HepG2 (cell line): ENCODE measurements around the gene EIF3J. TPM values are rescaled to one million over a fixed set of nuclear protein-coding genes. Genes with fewer than 3 reads are reported as not detected.

Experiments
- ATAC-seq: fragments of 200-7000 bp; cut with Tn5 transposase; 3 replicates; pipeline ENCODE4 v1.9.1; 2020; ENCODE audit warnings: mild to moderate bottlenecking, moderate library complexity
- BruUV-seq: library from RNA; stranded (reverse); fragments of 400-500 nt; replicated peaks from 2 replicates; lab custom pipeline; 2021; lab: Mats Ljungman, UMichigan
- CTCF ChIA-PET: fragments of 300-600 bp; formaldehyde crosslinking; extraction: SDS; loops from one replicate; lab custom pipeline; 2021; ENCODE audit warnings: low total read pairs, inconsistent platforms, low intra/inter-chr PET ratio; lab: Yijun Ruan, JAX
- POLR2A ChIA-PET: fragments of 350-600 bp; sonication (Branson Sonifier 250); formaldehyde crosslinking; loops from one replicate; lab custom pipeline; 2020; ENCODE audit warnings: antibody characterized with exemption, inconsistent platforms; lab: Yijun Ruan, JAX
- DNase-seq: peaks from one replicate; pipeline ENCODE4 v3.0.0-alpha.2; 2015; ENCODE audit warnings: low spot score
- FAIRE-seq: peaks from 3 replicates; lab custom pipeline; 2011; peaks lifted over from hg19 to GRCh38; lab: Jason Lieb, UNC
- H2AFZ ChIP-seq: one replicate; pipeline ENCODE4 v1.6.1; 2011; ENCODE audit warnings: low read length, inconsistent platforms
- H3K27ac ChIP-seq: fragments of 300-600 bp; 3 replicates; pipeline ENCODE4 v1.8.0; 2011; ENCODE audit warnings: mixed run types, mild to moderate bottlenecking, mixed read lengths, low read length, inconsistent platforms; ENCODE audit not compliant: insufficient read depth; ENCODE audit errors: extremely low read length
- H3K27me3 ChIP-seq, 2 experiments: fragments of 200-600 bp in 1 of 2; 2 replicates in 1 of 2; 3 replicates in 1 of 2; pipeline versions ENCODE4 v1.6.0 to v1.8.0; 2011; ENCODE audit warnings: low read length in 2 of 2, mild to moderate bottlenecking in 2 of 2, moderate library complexity in 2 of 2, inconsistent platforms in 1 of 2; ENCODE audit not compliant: insufficient read depth in 2 of 2, control insufficient read depth in 1 of 2
- H3K36me3 ChIP-seq, 2 experiments: fragments of 200-600 bp in 1 of 2; replicated peaks in 1 of 2; 2 replicates in 1 of 2; 3 replicates in 1 of 2; pipeline versions ENCODE4 v1.5.1 to v1.8.0; 2011; ENCODE audit warnings: low read length in 2 of 2, inconsistent platforms in 1 of 2; ENCODE audit not compliant: insufficient read depth in 2 of 2, control insufficient read depth in 1 of 2
- H3K4me1 ChIP-seq: 2 replicates; pipeline ENCODE4 v1.5.1; 2012; ENCODE audit warnings: low read length, inconsistent platforms; ENCODE audit not compliant: insufficient read depth
- H3K4me2 ChIP-seq: 2 replicates; pipeline ENCODE4 v1.6.0; 2011; ENCODE audit warnings: low read depth, low read length, inconsistent platforms
- H3K4me3 ChIP-seq, 3 experiments: fragments of 200-600 bp in 1 of 3; sonication (generic), shearing (Covaris generic) in 1 of 3; replicated peaks in 1 of 3; 2 replicates each; pipeline ENCODE4 v1.5.1; 2011 to 2016; ENCODE audit warnings: low read length in 3 of 3, inconsistent platforms in 2 of 3, low read depth in 2 of 3, mild to moderate bottlenecking in 2 of 3, control low read depth in 1 of 3, mixed read lengths in 1 of 3; ENCODE audit not compliant: insufficient read depth in 1 of 3
- H3K79me2 ChIP-seq: one replicate; pipeline ENCODE4 v1.6.1; 2011; ENCODE audit warnings: low read length, inconsistent platforms; ENCODE audit not compliant: insufficient read depth
- H3K9ac ChIP-seq: 2 replicates; pipeline ENCODE4 v1.6.0; 2011; ENCODE audit warnings: mild to moderate bottlenecking, low read depth, low read length, inconsistent platforms; ENCODE audit not compliant: insufficient read depth
- H3K9me3 ChIP-seq: 2 replicates; pipeline ENCODE4 v1.5.1; 2012; ENCODE audit warnings: mild to moderate bottlenecking, low read length
- H4K20me1 ChIP-seq: 2 replicates; pipeline ENCODE4 v1.6.0; 2011; ENCODE audit warnings: inconsistent platforms, mild to moderate bottlenecking, low read length, moderate library complexity; ENCODE audit not compliant: insufficient read depth
- CHD4 ChIP-seq: fragments of 200-600 bp; sonication (generic); IDR thresholded peaks from 2 replicates; pipeline ENCODE4 v1.7.0; 2017; ENCODE audit warnings: mild to moderate bottlenecking, low read length, borderline replicate concordance
- ERF ChIP-seq: IDR thresholded peaks from 2 replicates; pipeline ENCODE4 v1.6.1; 2018; ENCODE audit warnings: missing biosample characterization, missing genetic modification reagents
- GABPA ChIP-seq, 2 experiments: IDR thresholded peaks; 2 replicates each; pipeline ENCODE4 v1.6.1; 2011 to 2016; ENCODE audit warnings: low read depth in 2 of 2, low read length in 1 of 2, missing biosample characterization in 1 of 2, missing genetic modification characterization in 1 of 2
- KDM5B ChIP-seq: sonication (generic); formaldehyde crosslinking; IDR thresholded peaks from 2 replicates; pipeline ENCODE4 v1.4.0; 2020; ENCODE audit warnings: missing genetic modification reagents, mild to moderate bottlenecking, borderline replicate concordance
- MIXL1 ChIP-seq: IDR thresholded peaks from 2 replicates; pipeline ENCODE4 v1.6.1; 2016
- NKX3-1 ChIP-seq: sonication (generic); formaldehyde crosslinking; IDR thresholded peaks from 2 replicates; pipeline ENCODE4 v1.5.0; 2020; ENCODE audit warnings: missing genetic modification reagents
- SP140L ChIP-seq: sonication (generic); formaldehyde crosslinking; IDR thresholded peaks from 2 replicates; pipeline ENCODE4 v1.4.0; 2020; ENCODE audit warnings: missing genetic modification reagents, borderline replicate concordance
- YEATS2 ChIP-seq: sonication (generic); formaldehyde crosslinking; IDR thresholded peaks from 2 replicates; pipeline ENCODE4 v1.4.0; 2020; ENCODE audit warnings: missing genetic modification reagents, borderline replicate concordance
- ZMYM3 ChIP-seq: sonication (generic); formaldehyde crosslinking; IDR thresholded peaks from 2 replicates; pipeline ENCODE4 v1.5.1; 2020; ENCODE audit warnings: mild to moderate bottlenecking, missing genetic modification reagents
- ZNF33A ChIP-seq: sonication (generic); formaldehyde crosslinking; IDR thresholded peaks from 2 replicates; pipeline ENCODE4 v1.5.1; 2020; ENCODE audit warnings: missing genetic modification reagents, mild to moderate bottlenecking, moderate library complexity, borderline replicate concordance
- ZNF367 ChIP-seq: sonication (generic); formaldehyde crosslinking; IDR thresholded peaks from 2 replicates; pipeline ENCODE4 v1.4.0; 2020; ENCODE audit warnings: missing genetic modification reagents, borderline replicate concordance
- ZNF552 ChIP-seq: sonication (generic); formaldehyde crosslinking; IDR thresholded peaks from 2 replicates; pipeline ENCODE4 v1.9.0; 2022; ENCODE audit warnings: missing genetic modification reagents, mild to moderate bottlenecking, borderline replicate concordance
- ZNF567 ChIP-seq: sonication (generic); formaldehyde crosslinking; IDR thresholded peaks from 2 replicates; pipeline ENCODE4 v1.8.1; 2023; ENCODE audit warnings: mild to moderate bottlenecking, missing genetic modification reagents, borderline replicate concordance
- ZNF598 ChIP-seq: sonication (generic); formaldehyde crosslinking; IDR thresholded peaks from 2 replicates; pipeline ENCODE4 v1.5.1; 2020; ENCODE audit warnings: mild to moderate bottlenecking, missing genetic modification reagents, borderline replicate concordance
- ZNF619 ChIP-seq: sonication (generic); formaldehyde crosslinking; IDR thresholded peaks from 2 replicates; pipeline ENCODE4 v1.4.0; 2020; ENCODE audit warnings: mild to moderate bottlenecking, missing genetic modification reagents
- ZNF629 ChIP-seq: sonication (generic); formaldehyde crosslinking; conservative IDR thresholded peaks from 2 replicates; pipeline ENCODE4 v1.5.0; 2020; ENCODE audit warnings: missing genetic modification reagents
- ZNF644 ChIP-seq: IDR thresholded peaks from 2 replicates; pipeline ENCODE4 v1.6.1; 2016; ENCODE audit warnings: low read depth
- WGBS: methylation state at CpG from one replicate; pipeline ENCODE4 v1.1.6; 2017; ENCODE audit warnings: low lambda C conversion rate; 5-methylcytosine and 5-hydroxymethylcytosine counted together
- in situ Hi-C: cut with HindIII; loops from 2 replicates; pipeline ENCODE4 v1.10.0; 2017; ENCODE audit warnings: low pct_unique_long_range_greater_than_20kb; ENCODE audit not compliant: extremely low pct_ligation_motif_present
- intact Hi-C: fragments of 100-400 bp; cut with micrococcal nuclease; formaldehyde crosslinking; loops from one replicate; pipeline ENCODE4 v1.10.0; 2022; ENCODE audit not compliant: unreplicated experiment
- polyA plus RNA-seq, 8 experiments: library from polyadenylated mRNA; depleted of rRNA in 3 of 8; stranded (reverse) in 7 of 8; unstranded in 1 of 8; fragments of >200 nt; fragmentation: Illumina TruSeq in 4 of 8; extraction: Trizol in 4 of 8; gene quantifications; 2 replicates each; pipeline versions ENCODE4 v1.2.1 to v1.2.3, GENCODE V29; 2011 to 2016; ENCODE audit warnings: low read depth in 4 of 8, missing spikeins in 1 of 8, mixed read lengths in 1 of 8; ENCODE audit not compliant: insufficient read depth in 1 of 8
- total RNA-seq, 5 experiments: library from RNA; depleted of rRNA; stranded (reverse); fragments of >200 nt; fragmentation: Illumina TruSeq; extraction: Trizol; gene quantifications; 2 replicates each; pipeline ENCODE4 v1.2.3, GENCODE V29; 2016; ENCODE audit warnings: low read depth in 1 of 5
- TF ChIP-seq, protein P1 (sequence below): sonication (generic); formaldehyde crosslinking; IDR thresholded peaks from 2 replicates; pipeline ENCODE4 v1.4.0; 2020; ENCODE audit warnings: mild to moderate bottlenecking, missing genetic modification reagents
- TF ChIP-seq, protein P2 (sequence below): sonication (generic); formaldehyde crosslinking; IDR thresholded peaks from 2 replicates; pipeline ENCODE4; 2020; ENCODE audit warnings: missing genetic modification reagents, mild to moderate bottlenecking, borderline replicate concordance
- TF ChIP-seq, protein P3 (sequence below): sonication (generic); formaldehyde crosslinking; IDR thresholded peaks from 2 replicates; pipeline ENCODE4 v1.5.0; 2020; ENCODE audit warnings: mild to moderate bottlenecking, missing genetic modification reagents, moderate library complexity

EIF3J gene
- total and polyA plus RNA-seq, 2 of the 13 experiments (the other 11 are each of a cell fraction or from before 2014, with no cell fraction given) = 51.7 to 69.2 TPM

DNA sequence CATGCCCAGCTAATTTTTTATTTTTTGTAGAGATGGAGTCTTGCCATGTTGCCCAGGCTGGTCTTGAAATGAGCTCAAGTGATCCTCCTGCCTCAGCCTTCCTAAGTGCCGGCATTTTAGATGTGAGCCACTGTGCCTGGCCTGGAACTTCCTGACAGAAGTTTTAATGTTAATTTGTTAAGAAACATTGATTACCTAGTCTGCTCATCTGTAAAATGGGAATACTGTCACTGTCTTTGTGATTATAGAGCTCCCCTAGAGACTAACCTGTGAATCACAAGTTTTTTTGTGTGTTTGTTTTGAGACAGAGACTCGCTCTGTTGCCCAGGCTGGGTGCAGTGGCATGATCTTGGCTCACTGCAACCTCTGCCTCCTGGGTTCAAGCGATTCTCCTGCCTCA is 4.3 kb upstream of the EIF3J start:
- peaks cover 11% of the 10 kb centered on the region for H3K79me2 ChIP-seq
- H3K27ac ChIP-seq = no peak overlapping the region
- DNase-seq (no peak), ATAC-seq (no peak), FAIRE-seq (no peak)
- intact Hi-C loops = no loop called here
- peaks cover 2% of the 10 kb centered on the region; the same call in 1 of the 2 replicates for H4K20me1 ChIP-seq
- BruUV-seq = no TSS peak
- POLR2A ChIA-PET = no interaction called here
- 100% methylated on average over 3 of the region's 3 CpGs for WGBS
- no peak overlapping the region for H3K4me3 ChIP-seq
- no peak overlapping the region for H3K9ac ChIP-seq
- H3K36me3 ChIP-seq = 0 out of 5 replicates have a peak, but pooled peaks cover 0 to 2% of the 10 kb centered on the region in 2 experiments
- no peak for TF ChIP-seq ZNF644
- TF ChIP-seq, protein P1, sequence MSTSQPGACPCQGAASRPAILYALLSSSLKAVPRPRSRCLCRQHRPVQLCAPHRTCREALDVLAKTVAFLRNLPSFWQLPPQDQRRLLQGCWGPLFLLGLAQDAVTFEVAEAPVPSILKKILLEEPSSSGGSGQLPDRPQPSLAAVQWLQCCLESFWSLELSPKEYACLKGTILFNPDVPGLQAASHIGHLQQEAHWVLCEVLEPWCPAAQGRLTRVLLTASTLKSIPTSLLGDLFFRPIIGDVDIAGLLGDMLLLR (CRISPR knock-in tag) = no peak
- peak; percentile 69; the same call in 1 of the 2 replicates for TF ChIP-seq CHD4
- TF ChIP-seq, protein P2, sequence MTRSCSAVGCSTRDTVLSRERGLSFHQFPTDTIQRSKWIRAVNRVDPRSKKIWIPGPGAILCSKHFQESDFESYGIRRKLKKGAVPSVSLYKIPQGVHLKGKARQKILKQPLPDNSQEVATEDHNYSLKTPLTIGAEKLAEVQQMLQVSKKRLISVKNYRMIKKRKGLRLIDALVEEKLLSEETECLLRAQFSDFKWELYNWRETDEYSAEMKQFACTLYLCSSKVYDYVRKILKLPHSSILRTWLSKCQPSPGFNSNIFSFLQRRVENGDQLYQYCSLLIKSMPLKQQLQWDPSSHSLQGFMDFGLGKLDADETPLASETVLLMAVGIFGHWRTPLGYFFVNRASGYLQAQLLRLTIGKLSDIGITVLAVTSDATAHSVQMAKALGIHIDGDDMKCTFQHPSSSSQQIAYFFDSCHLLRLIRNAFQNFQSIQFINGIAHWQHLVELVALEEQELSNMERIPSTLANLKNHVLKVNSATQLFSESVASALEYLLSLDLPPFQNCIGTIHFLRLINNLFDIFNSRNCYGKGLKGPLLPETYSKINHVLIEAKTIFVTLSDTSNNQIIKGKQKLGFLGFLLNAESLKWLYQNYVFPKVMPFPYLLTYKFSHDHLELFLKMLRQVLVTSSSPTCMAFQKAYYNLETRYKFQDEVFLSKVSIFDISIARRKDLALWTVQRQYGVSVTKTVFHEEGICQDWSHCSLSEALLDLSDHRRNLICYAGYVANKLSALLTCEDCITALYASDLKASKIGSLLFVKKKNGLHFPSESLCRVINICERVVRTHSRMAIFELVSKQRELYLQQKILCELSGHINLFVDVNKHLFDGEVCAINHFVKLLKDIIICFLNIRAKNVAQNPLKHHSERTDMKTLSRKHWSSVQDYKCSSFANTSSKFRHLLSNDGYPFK = no peak
- TF ChIP-seq SP140L (CRISPR knock-in tag) = no peak
- TF ChIP-seq YEATS2 (CRISPR knock-in tag) = no peak
- no peak for TF ChIP-seq NKX3-1 (CRISPR knock-in tag)
- TF ChIP-seq ZNF598 (CRISPR knock-in tag) = no peak
- TF ChIP-seq, protein P3, sequence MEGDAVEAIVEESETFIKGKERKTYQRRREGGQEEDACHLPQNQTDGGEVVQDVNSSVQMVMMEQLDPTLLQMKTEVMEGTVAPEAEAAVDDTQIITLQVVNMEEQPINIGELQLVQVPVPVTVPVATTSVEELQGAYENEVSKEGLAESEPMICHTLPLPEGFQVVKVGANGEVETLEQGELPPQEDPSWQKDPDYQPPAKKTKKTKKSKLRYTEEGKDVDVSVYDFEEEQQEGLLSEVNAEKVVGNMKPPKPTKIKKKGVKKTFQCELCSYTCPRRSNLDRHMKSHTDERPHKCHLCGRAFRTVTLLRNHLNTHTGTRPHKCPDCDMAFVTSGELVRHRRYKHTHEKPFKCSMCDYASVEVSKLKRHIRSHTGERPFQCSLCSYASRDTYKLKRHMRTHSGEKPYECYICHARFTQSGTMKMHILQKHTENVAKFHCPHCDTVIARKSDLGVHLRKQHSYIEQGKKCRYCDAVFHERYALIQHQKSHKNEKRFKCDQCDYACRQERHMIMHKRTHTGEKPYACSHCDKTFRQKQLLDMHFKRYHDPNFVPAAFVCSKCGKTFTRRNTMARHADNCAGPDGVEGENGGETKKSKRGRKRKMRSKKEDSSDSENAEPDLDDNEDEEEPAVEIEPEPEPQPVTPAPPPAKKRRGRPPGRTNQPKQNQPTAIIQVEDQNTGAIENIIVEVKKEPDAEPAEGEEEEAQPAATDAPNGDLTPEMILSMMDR (CRISPR knock-in tag) = peak; percentile 18; the same call in 1 of the 2 replicates
- TF ChIP-seq ZNF629 = peak; percentile 96
- no peak for TF ChIP-seq ZNF567 (CRISPR knock-in tag)
- TF ChIP-seq KDM5B (CRISPR knock-in tag) = no peak
- TF ChIP-seq ZNF367 (CRISPR knock-in tag) = no peak
- no peak for TF ChIP-seq MIXL1 (CRISPR knock-in tag)
- peak; percentile 72; the same call in 1 of the 2 replicates for TF ChIP-seq ZMYM3 (CRISPR knock-in tag)
- no peak for TF ChIP-seq GABPA (IDR thresholded peaks at IDR 0.05; ENCODE audit: low read depth, low read length)
- TF ChIP-seq GABPA (CRISPR knock-in tag; IDR thresholded peaks at IDR 0.05; ENCODE audit: low read depth) = no peak
- no peak for TF ChIP-seq ZNF619 (CRISPR knock-in tag)
- no peak for TF ChIP-seq ERF (CRISPR knock-in tag)
- TF ChIP-seq ZNF552 (CRISPR knock-in tag) = no peak
- no peak for TF ChIP-seq ZNF33A
- TF ChIP-seq, all 625 proteins: peak for 4
- Histone ChIP-seq H3K4me2 (no peak overlapping the region), H3K9me3 (no peaks in the 10 kb centered on the region), H3K4me1 (peaks cover 13% of the 10 kb centered on the region), H3K27me3 (no peaks in the 10 kb centered on the region; a peak in 1 of 5 replicates), H2AFZ (no peak overlapping the region)
- CTCF ChIA-PET = no interaction called here
- in situ Hi-C loops = no loop called here
